ENCODE measurements around the gene SLC6A19.

The SLC6A19 gene

DNA sequence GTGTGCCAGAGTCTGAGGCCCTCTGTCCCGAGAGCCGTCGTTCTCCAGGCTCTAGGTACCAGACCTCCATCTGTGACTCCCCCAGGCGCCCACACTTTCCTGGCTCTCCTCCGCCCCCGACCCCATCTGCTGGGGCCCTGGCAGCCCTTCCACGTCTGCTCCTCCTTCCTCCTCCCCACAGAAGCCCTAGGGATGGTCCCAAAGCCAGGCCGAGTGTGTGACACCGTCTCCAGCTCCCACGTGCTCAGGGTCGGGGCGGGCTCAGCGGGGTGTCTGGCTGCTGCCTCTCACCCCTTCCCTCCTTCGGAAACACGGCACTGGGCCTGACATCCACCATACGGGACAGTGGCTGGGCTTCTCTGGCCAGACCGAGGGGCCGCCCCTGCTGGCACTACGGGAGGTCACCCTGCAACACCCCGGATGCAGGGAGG is 20.5 kb upstream of the SLC6A19 start:
- DNase-seq (ENCODE audit: low read depth), result no peak

GRCh38 chr5:1181451-1182359 is 19.7 kb upstream of the SLC6A19 start:
- DNase-seq (ENCODE audit: low read depth), result no peak

DNA sequence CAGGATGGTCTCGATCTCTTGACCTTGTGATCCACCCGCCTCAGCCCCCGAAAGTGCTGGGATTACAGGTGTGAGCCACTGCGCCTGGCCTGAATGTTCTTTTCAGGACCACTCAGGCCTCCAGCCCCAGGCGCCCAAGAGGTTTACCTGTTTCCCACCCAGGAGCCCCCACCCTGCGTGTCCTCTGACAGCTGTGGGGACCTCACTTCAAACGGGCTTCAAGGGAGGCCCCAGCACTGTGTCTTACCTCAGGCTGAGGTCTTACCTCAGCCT is 19.1 kb upstream of the SLC6A19 start:
- no peak for DNase-seq (ENCODE audit: low read depth)

DNA sequence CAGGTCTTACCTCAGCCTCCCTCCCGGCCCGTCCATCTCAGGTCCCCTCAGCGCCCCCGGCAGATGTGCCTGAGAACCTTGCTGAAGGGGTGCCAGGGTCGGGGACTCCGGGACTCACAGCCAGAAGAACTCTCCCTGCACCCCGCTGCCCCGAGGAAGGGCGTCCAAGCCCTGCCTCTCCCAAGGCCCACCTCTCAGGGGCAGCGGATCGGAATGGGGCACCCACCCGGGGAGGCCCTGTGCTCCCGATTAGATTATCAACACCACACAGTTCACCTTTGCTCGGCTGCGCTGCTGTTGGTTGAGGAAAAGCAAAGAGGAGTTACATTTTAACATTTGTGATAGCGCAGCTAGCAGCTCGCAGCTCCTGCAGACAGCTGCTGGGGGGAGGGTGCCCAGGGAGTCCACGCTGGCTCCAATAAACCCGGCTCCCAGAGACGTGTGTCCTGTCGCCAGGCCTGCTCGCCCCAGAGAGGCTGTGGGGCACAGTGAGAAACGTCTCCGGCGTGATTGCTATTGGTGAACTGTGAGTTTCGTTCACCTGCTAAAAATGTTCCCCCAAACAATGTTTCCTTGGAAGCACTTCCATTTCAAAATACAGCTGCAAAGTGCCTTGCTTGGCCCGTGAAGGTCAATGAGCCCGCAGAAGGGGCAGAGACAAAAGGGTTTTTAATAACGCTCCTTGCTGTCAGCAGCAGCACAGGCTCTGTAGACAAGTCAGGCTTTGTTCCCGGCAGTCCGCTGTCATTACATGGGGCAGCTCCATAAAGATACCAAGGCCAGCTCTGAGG is 18.6 kb upstream of the SLC6A19 start:
- no peak for DNase-seq (ENCODE audit: low read depth)

GRCh38 chr5:1183424-1184162 is 17.8 kb upstream of the SLC6A19 start:
- no peak for DNase-seq (ENCODE audit: low read depth)

DNA sequence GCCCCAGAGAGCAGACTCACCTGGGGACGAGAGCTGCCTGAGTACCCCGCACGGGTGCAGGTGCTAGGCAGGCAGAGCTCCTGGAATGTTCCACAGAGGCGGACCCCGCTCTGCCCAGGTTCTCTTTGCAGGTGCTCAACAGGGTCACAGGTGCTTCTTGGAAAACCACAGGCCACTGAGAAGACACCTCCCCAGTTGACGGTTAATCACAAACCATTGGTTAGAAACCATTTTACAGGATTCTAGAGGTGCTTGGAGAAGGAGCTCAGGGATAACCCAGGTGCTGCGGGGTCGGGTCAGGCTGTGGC is 17.3 kb upstream of the SLC6A19 start:
- DNase-seq (ENCODE audit: low read depth), result no peak

DNA sequence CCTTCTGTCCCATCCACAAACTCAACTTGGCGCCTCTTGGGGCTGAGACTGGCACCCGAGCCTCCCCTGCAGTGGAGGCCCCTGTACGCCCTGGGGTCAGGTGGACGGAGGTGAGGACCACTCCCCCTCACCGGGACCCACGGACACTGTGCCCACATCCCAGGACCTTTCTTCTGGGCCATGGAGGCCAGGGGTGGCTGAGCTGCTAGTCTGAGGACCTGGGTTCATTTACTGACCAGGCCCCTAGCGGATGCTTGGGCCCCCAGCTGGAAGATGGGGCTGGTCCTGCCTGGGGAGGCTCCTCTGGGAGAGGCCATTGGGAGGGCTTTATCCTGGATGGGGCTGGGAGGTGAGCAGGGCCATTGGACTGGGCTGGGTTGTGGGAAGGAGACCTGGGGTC is 16.9 kb upstream of the SLC6A19 start:
- DNase-seq (ENCODE audit: low read depth), result no peak

DNA sequence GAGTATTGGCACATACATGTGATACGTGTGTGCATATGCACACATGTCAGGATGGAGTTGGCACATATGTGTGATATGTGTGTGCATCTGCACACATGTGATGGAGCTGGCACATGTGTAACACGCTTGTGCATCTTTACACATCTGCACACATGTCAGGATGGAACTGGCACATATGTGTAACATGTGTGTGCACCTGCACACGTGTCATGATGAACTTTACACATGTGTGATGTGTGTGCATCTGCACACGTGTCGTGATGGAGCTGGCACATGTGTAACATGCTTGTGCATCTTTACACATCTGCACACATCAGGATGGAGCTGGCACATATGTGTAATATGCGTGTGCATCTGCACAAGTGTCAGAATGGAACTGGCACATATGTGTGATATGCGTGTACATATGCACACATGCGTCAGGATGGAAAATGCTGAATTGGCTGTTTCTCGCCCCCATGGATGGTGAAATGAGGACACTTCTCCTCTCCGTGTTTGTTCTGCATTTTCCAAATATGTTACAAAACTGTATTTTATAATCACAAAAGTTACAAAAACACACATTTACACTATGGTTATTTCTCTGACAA is 16.3 kb upstream of the SLC6A19 start:
- DNase-seq (ENCODE audit: low read depth), result no peak

- DNase-seq (ENCODE audit: low read depth), result no peak
These were observed 15.6 kb upstream of the SLC6A19 start for GRCh38 chr5:1185629-1186350.

GRCh38 chr5:1186351-1187233 is 14.8 kb upstream of the SLC6A19 start:
- no peak for DNase-seq (ENCODE audit: low read depth)

DNA sequence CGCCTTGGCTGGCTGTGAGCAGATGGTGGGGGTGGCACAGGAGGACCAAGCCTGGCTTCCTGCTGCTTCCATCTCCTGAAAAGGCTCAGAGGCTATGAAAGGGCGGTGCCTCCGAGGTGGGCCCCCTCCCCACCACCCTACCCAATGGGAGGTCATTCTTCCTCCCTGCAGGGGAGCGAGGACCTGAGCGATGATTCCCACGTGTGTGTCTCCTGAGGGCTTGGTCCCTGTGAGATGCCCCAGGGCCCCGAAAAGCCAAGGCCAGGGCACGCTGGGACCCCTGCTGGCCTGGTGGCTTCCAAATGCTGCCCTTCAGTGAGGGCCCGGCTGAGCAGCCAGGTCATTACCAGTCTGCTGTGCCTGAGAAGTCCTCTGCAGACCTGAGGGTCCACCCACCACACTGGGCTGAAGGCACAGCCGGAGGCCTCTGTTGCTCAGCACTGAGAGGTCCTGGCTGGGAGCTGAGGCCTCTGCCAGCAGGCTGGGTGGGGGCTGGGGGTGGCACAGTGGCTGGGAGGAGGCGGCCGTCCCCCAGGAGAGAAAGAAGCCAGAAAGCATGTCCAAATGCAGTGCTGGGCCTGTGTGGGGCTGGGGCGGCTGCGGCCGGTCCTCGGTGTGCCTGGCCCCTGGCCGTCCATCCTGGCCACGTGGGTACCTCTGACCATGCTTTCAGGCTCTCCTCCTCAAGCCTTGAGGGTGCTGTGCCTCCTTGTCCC is 14.0 kb upstream of the SLC6A19 start:
- no peak for DNase-seq (ENCODE audit: low read depth)

DNA sequence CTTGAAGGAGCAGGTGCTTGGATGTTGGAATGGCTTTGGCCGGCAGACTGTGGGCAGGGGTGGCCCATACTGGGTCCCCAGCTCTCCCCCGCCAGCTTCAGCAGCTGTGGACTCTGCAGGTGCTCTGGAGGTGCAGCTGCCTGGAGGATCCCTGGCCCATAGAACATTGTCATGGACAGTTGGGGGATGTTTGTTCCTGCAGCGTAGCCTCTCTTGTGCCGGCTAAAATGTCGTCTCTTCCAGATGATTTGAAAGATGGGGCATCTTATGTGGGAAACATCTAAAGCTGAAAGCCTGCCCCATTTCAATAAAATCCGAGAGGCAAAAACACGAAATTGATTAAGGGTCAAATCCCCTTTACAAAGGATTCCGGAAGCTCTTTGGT is 13.5 kb upstream of the SLC6A19 start:
- DNase-seq (ENCODE audit: low read depth), result no peak

- no peak for DNase-seq (ENCODE audit: low read depth)
These were observed 12.9 kb upstream of the SLC6A19 start for GRCh38 chr5:1188464-1188863.

DNA sequence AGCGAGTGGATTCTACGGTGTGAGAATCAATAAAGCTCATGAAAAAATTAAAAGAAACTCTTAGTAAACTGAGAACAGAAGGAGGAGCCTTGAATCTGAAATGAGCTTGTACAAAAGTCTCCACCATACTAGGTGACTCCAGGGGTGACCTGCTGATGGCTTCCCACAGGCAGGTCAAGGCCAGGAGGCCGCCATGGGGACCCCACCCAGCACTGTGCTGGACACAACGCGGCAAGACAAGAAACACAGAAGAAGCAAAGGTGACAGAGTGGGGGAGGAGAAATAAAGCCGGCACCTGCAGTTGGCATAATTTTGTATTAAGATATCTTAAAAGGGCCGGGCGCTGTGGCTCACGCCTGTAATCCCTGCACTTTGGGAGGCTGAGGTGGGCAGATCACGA is 12.1 kb upstream of the SLC6A19 start:
- DNase-seq (ENCODE audit: low read depth), result no peak

- DNase-seq (ENCODE audit: low read depth), result no peak
These were observed 11.1 kb upstream of the SLC6A19 start for GRCh38 chr5:1190278-1190677.

GRCh38 chr5:1190837-1191239 is 10.6 kb upstream of the SLC6A19 start:
- no peak for DNase-seq (ENCODE audit: low read depth)

DNA sequence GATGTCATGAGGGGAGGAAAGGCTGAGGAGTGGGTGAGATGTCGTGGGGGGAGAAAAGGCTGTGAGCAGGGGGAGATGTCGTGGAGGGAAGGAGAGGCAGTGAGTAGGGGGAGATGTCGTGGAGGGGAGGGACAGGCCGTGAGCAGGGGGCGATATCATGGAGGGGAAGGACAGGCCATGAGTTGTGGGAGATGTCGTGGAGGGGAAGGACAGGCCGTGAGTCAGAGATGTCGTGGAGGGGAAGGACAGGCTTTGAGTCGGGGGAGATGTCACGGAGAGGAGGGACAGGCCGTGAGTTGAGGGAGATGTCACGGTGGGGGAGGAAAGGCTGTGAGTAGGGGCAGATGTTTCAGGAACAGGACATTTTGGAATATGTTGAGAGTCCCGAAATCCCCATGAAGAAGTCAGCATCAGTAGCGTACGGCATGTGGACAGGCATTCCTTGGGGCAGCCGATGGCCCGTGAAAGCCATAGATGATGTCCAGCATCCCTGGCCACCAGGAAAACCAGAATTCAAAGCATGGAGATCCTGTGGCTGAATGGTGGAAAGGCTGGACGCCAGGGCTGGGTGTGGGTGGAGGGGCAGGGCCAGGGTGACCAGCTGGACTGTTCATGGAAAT is 8.3 kb upstream of the SLC6A19 start:
- no peak for DNase-seq (ENCODE audit: low read depth)

DNA sequence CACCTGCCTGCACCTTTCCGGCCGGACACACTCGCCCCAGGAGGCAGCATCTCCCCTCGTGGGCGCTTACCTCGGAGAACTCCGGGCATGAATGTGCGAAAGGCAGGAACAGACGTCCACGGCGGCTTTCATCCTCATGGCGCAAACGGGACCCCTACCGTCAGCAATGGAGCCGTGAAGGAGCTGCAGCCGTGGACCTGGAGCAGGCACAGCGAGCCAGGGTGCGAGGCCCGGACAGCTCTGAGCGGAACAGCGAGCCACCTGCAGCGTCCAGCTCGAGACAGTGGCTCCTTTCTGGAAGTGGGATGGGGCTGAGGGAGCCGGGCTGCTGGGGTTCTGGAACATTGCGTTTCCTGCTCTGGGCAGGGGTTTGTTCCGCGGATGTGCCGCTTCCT is 7.8 kb upstream of the SLC6A19 start:
- DNase-seq (ENCODE audit: low read depth), result no peak

GRCh38 chr5:1194378-1194777 is 7.0 kb upstream of the SLC6A19 start:
- no peak for DNase-seq (ENCODE audit: low read depth)

DNA sequence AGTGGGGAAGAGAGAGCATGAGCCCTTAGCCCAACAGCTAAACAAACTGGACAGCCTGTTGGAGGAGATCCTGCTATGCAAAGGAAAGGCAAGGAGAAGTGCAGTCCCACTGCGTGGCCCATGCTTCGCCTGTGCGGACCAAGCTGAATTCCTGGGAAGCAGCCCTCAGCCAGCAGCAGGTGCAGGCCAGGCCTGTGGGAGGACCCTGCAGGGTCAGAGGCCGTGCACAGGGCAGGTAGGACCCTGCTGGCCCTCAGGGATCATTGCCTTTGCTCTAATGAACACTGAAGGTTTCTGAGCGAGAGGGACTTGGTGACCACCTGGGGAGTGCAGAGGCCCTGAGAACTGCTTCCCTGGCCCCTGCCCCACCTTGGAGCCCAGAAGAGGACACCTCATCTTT is 6.0 kb upstream of the SLC6A19 start:
- DNase-seq (ENCODE audit: low read depth), result no peak
